Mucosa of stomach (tissue), 1 donor: Measurements from ENCODE around the gene TMCC2.
"Not testable (repeated sequence)": the region's sequence is repeated elsewhere in the genome, so short reads cannot be mapped to it uniquely, and the experiment has no call there.

ENCODE experiments used
- H3K27me3 ChIP-seq: one replicate; pipeline ENCODE4 v1.7.0; 2013; ENCODE audit warnings: mild to moderate bottlenecking, low read length; ENCODE audit not compliant: control insufficient read depth, insufficient read depth
- H3K36me3 ChIP-seq: one replicate; pipeline ENCODE4 v1.7.0; 2013; ENCODE audit warnings: low read length; ENCODE audit not compliant: control insufficient read depth, insufficient read depth
- H3K4me1 ChIP-seq: one replicate; pipeline ENCODE4 v1.7.0; 2013; ENCODE audit warnings: mild to moderate bottlenecking, low read length; ENCODE audit not compliant: control insufficient read depth, insufficient read depth
- H3K4me3 ChIP-seq: one replicate; pipeline ENCODE4 v1.7.0; 2013; ENCODE audit warnings: low read length
- H3K9ac ChIP-seq: one replicate; pipeline ENCODE4 v1.7.0; 2013; ENCODE audit warnings: mild to moderate bottlenecking, low read length, moderate library complexity
- H3K9me3 ChIP-seq: one replicate; pipeline ENCODE4 v1.7.0; 2013; ENCODE audit warnings: mild to moderate bottlenecking, low read length, moderate library complexity; ENCODE audit not compliant: control insufficient read depth
- donor health status: Pancreatic carcinoma.

The TMCC2 gene

GRCh38 chr1:205220421-205220820 is 7.3 kb upstream of the TMCC2 start:
- Histone ChIP-seq H3K9ac (no peak overlapping the region), H3K4me1 (no peaks in the 10 kb centered on the region), H3K36me3 (no peaks in the 10 kb centered on the region), H3K9me3 (no peaks in the 10 kb centered on the region), H3K4me3 (no peak overlapping the region), H3K27me3 (no peaks in the 10 kb centered on the region)

- H3K4me3 ChIP-seq = no peak overlapping the region
Observed at GRCh38 chr1:205224736-205225135, 3.0 kb upstream of the TMCC2 start.

GRCh38 chr1:205225901-205226765 is 1.6 kb upstream of the TMCC2 start:
- no peak overlapping the region for H3K9ac ChIP-seq
- H3K36me3 ChIP-seq = no peaks in the 10 kb centered on the region
- no peaks in the 10 kb centered on the region for H3K9me3 ChIP-seq
- peaks cover 25% of the 10 kb centered on the region for H3K4me1 ChIP-seq
- no peak overlapping the region for H3K4me3 ChIP-seq
- peaks cover 23% of the 10 kb centered on the region for H3K27me3 ChIP-seq

More at GRCh38 chr1:205224736-205225135, 3.0 kb upstream of the TMCC2 start:
- Histone ChIP-seq H3K9ac (no peak overlapping the region), H3K27me3 (peaks cover 23% of the 10 kb centered on the region), H3K36me3 (no peaks in the 10 kb centered on the region), H3K9me3 (no peaks in the 10 kb centered on the region), H3K4me1 (peaks cover 18% of the 10 kb centered on the region)

- Histone ChIP-seq H3K27me3 (peaks cover 23% of the 10 kb centered on the region), H3K36me3 (no peaks in the 10 kb centered on the region), H3K9me3 (no peaks in the 10 kb centered on the region), H3K4me3 (peak overlapping the region; percentile 9), H3K9ac (peak overlapping the region; percentile 56), H3K4me1 (peaks cover 25% of the 10 kb centered on the region)
Observed at GRCh38 chr1:205226868-205227583, 720 bp upstream of the TMCC2 start.

- no peaks in the 10 kb centered on the region for H3K36me3 ChIP-seq
- H3K9me3 ChIP-seq = no peaks in the 10 kb centered on the region
- peak overlapping the region; percentile 31 for H3K4me3 ChIP-seq
- peaks cover 25% of the 10 kb centered on the region for H3K4me1 ChIP-seq
- H3K27me3 ChIP-seq = peaks cover 24% of the 10 kb centered on the region
- no peak overlapping the region for H3K9ac ChIP-seq
Observed at GRCh38 chr1:205228093-205228521, 361 bp downstream of the TMCC2 start.

- H3K9ac ChIP-seq = no peak overlapping the region
- no peaks in the 10 kb centered on the region for H3K36me3 ChIP-seq
- no peaks in the 10 kb centered on the region for H3K9me3 ChIP-seq
- H3K4me3 ChIP-seq = no peak overlapping the region
- peaks cover 25% of the 10 kb centered on the region for H3K27me3 ChIP-seq
- peaks cover 25% of the 10 kb centered on the region for H3K4me1 ChIP-seq
Observed at GRCh38 chr1:205229399-205229871, 1.7 kb downstream of the TMCC2 start.

- Histone ChIP-seq H3K27me3 (peaks cover 25% of the 10 kb centered on the region), H3K9ac (no peak overlapping the region), H3K9me3 (no peaks in the 10 kb centered on the region), H3K4me3 (no peak overlapping the region), H3K36me3 (no peaks in the 10 kb centered on the region), H3K4me1 (peaks cover 25% of the 10 kb centered on the region)
Observed at GRCh38 chr1:205229916-205230700, 2.4 kb downstream of the TMCC2 start.

GRCh38 chr1:205230982-205231381 is 3.2 kb downstream of the TMCC2 start:
- peaks cover 25% of the 10 kb centered on the region for H3K4me1 ChIP-seq
- no peak overlapping the region for H3K9ac ChIP-seq
- no peak overlapping the region for H3K4me3 ChIP-seq
- no peaks in the 10 kb centered on the region for H3K36me3 ChIP-seq
- H3K9me3 ChIP-seq = no peaks in the 10 kb centered on the region
- peaks cover 24% of the 10 kb centered on the region for H3K27me3 ChIP-seq

GRCh38 chr1:205232127-205232820 is 4.5 kb downstream of the TMCC2 start:
- Histone ChIP-seq H3K9ac (no peak overlapping the region), H3K9me3 (no peaks in the 10 kb centered on the region), H3K36me3 (no peaks in the 10 kb centered on the region), H3K4me1 (peaks cover 23% of the 10 kb centered on the region), H3K27me3 (peaks cover 14% of the 10 kb centered on the region), H3K4me3 (no peak overlapping the region)

- H3K9me3 ChIP-seq = no peaks in the 10 kb centered on the region
- H3K9ac ChIP-seq = no peak overlapping the region
- no peaks in the 10 kb centered on the region for H3K36me3 ChIP-seq
- H3K27me3 ChIP-seq = peaks cover 14% of the 10 kb centered on the region
- peaks cover 19% of the 10 kb centered on the region for H3K4me1 ChIP-seq
- H3K4me3 ChIP-seq = no peak overlapping the region
Observed at GRCh38 chr1:205232945-205233397, 5.2 kb downstream of the TMCC2 start.

GRCh38 chr1:205233986-205234385 is 6.2 kb downstream of the TMCC2 start:
- not testable (repeated sequence) for H3K9ac ChIP-seq, H3K27me3 ChIP-seq

More at GRCh38 chr1:205233986-205234385, 6.2 kb downstream of the TMCC2 start:
- peaks cover 11% of the 10 kb centered on the region for H3K4me1 ChIP-seq
- not testable (repeated sequence) for H3K4me3 ChIP-seq, H3K9me3 ChIP-seq, H3K36me3 ChIP-seq
